ENCODE data around the gene TRAPPC12. TPM values are rescaled to one million over a fixed set of nuclear protein-coding genes. Genes with fewer than 3 reads are reported as not detected.

TRAPPC12 gene
- polyA plus RNA-seq, 1 donor from 2014 or later: 76.2 TPM

- Histone ChIP-seq H3K27me3 (ENCODE audit: insufficient read depth, low read depth, low read length) (no peaks in the 10 kb centered on the region), H3K79me2 (replicated peaks; ENCODE audit: insufficient read depth, low read length) (no peaks in the 10 kb centered on the region), H2AFZ (ENCODE audit: low read depth, low read length) (no peak overlapping the region), H3K36me3 (ENCODE audit: insufficient read depth, low read length) (no peaks in the 10 kb centered on the region), H3K4me3 (ENCODE audit: low read length) (no peak overlapping the region), H3K4me2 (ENCODE audit: low read length) (no peak overlapping the region), H4K20me1 (ENCODE audit: insufficient read depth) (no peaks in the 10 kb centered on the region), H3K9ac (ENCODE audit: low read length) (no peak overlapping the region), H3F3A (ENCODE audit: insufficient read depth, low read length, poor library complexity, severe bottlenecking) (no peaks in the 10 kb centered on the region), H3K9me3 (ENCODE audit: low read length) (no peaks in the 10 kb centered on the region), H3K27ac (ENCODE audit: low read length) (no peak overlapping the region), H3K9me2 (ENCODE audit: insufficient read depth, low read length) (no peaks in the 10 kb centered on the region)
- TF ChIP-seq EZH2 (IDR thresholded peaks at IDR 0.05; ENCODE audit: borderline replicate concordance, insufficient read depth, low read length, poor library complexity, severe bottlenecking): no peak
- TF ChIP-seq RAD21 (conservative IDR thresholded peaks at IDR 0.05): no peak
- TF ChIP-seq, protein P1, sequence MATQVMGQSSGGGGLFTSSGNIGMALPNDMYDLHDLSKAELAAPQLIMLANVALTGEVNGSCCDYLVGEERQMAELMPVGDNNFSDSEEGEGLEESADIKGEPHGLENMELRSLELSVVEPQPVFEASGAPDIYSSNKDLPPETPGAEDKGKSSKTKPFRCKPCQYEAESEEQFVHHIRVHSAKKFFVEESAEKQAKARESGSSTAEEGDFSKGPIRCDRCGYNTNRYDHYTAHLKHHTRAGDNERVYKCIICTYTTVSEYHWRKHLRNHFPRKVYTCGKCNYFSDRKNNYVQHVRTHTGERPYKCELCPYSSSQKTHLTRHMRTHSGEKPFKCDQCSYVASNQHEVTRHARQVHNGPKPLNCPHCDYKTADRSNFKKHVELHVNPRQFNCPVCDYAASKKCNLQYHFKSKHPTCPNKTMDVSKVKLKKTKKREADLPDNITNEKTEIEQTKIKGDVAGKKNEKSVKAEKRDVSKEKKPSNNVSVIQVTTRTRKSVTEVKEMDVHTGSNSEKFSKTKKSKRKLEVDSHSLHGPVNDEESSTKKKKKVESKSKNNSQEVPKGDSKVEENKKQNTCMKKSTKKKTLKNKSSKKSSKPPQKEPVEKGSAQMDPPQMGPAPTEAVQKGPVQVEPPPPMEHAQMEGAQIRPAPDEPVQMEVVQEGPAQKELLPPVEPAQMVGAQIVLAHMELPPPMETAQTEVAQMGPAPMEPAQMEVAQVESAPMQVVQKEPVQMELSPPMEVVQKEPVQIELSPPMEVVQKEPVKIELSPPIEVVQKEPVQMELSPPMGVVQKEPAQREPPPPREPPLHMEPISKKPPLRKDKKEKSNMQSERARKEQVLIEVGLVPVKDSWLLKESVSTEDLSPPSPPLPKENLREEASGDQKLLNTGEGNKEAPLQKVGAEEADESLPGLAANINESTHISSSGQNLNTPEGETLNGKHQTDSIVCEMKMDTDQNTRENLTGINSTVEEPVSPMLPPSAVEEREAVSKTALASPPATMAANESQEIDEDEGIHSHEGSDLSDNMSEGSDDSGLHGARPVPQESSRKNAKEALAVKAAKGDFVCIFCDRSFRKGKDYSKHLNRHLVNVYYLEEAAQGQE (IDR thresholded peaks at IDR 0.05; ENCODE audit: borderline replicate concordance): no peak
- no peak for TF ChIP-seq POLR2AphosphoS5 (IDR thresholded peaks at IDR 0.05)
- no peak for TF ChIP-seq CTCF (IDR thresholded peaks at IDR 0.05; ENCODE audit: poor library complexity, severe bottlenecking)
- TF ChIP-seq SMC3 (conservative IDR thresholded peaks at IDR 0.05; ENCODE audit: poor library complexity): no peak
- no peak for TF ChIP-seq EP300 (conservative IDR thresholded peaks at IDR 0.05; ENCODE audit: poor library complexity, severe bottlenecking)
- TF ChIP-seq TAF1 (IDR thresholded peaks at IDR 0.05; ENCODE audit: low read depth): no peak
- no peak for TF ChIP-seq MXI1 (conservative IDR thresholded peaks at IDR 0.05; ENCODE audit: poor library complexity, severe bottlenecking)
These were observed 36.5 kb upstream of the TRAPPC12 start for GRCh38 chr2:3343012-3343411.

- H3K27me3 ChIP-seq (ENCODE audit: insufficient read depth, low read depth, low read length): no peaks in the 10 kb centered on the region
- no peak for TF ChIP-seq TAF1 (IDR thresholded peaks at IDR 0.05; ENCODE audit: low read depth)
- no peak for TF ChIP-seq SMC3 (conservative IDR thresholded peaks at IDR 0.05; ENCODE audit: poor library complexity)
- TF ChIP-seq, protein P1 (IDR thresholded peaks at IDR 0.05; ENCODE audit: borderline replicate concordance): no peak
- TF ChIP-seq EZH2 (IDR thresholded peaks at IDR 0.05; ENCODE audit: borderline replicate concordance, insufficient read depth, low read length, poor library complexity, severe bottlenecking): no peak
- TF ChIP-seq MXI1 (conservative IDR thresholded peaks at IDR 0.05; ENCODE audit: poor library complexity, severe bottlenecking): no peak
- TF ChIP-seq CTCF (IDR thresholded peaks at IDR 0.05; ENCODE audit: poor library complexity, severe bottlenecking): no peak
- TF ChIP-seq POLR2AphosphoS5 (IDR thresholded peaks at IDR 0.05): no peak
- TF ChIP-seq RAD21 (conservative IDR thresholded peaks at IDR 0.05): no peak
- TF ChIP-seq EP300 (conservative IDR thresholded peaks at IDR 0.05; ENCODE audit: poor library complexity, severe bottlenecking): no peak
- no peak overlapping the region for H3K9ac ChIP-seq (ENCODE audit: low read length)
- no peaks in the 10 kb centered on the region for H3K79me2 ChIP-seq (replicated peaks; ENCODE audit: insufficient read depth, low read length)
- H3K36me3 ChIP-seq (ENCODE audit: insufficient read depth, low read length): no peaks in the 10 kb centered on the region
- H3K4me2 ChIP-seq (ENCODE audit: low read length): no peak overlapping the region
- H3K4me3 ChIP-seq (ENCODE audit: low read length): no peak overlapping the region
- H3F3A ChIP-seq (ENCODE audit: insufficient read depth, low read length, poor library complexity, severe bottlenecking): no peaks in the 10 kb centered on the region
- H2AFZ ChIP-seq (ENCODE audit: low read depth, low read length): no peak overlapping the region
- no peaks in the 10 kb centered on the region for H3K9me2 ChIP-seq (ENCODE audit: insufficient read depth, low read length)
- no peak overlapping the region for H3K27ac ChIP-seq (ENCODE audit: low read length)
- H3K9me3 ChIP-seq (ENCODE audit: low read length): no peaks in the 10 kb centered on the region
- no peaks in the 10 kb centered on the region for H4K20me1 ChIP-seq (ENCODE audit: insufficient read depth)
These were observed 34.6 kb upstream of the TRAPPC12 start for GRCh38 chr2:3344897-3345296.
